ENCODE data around the gene SHC3.

SHC3 gene

DNA sequence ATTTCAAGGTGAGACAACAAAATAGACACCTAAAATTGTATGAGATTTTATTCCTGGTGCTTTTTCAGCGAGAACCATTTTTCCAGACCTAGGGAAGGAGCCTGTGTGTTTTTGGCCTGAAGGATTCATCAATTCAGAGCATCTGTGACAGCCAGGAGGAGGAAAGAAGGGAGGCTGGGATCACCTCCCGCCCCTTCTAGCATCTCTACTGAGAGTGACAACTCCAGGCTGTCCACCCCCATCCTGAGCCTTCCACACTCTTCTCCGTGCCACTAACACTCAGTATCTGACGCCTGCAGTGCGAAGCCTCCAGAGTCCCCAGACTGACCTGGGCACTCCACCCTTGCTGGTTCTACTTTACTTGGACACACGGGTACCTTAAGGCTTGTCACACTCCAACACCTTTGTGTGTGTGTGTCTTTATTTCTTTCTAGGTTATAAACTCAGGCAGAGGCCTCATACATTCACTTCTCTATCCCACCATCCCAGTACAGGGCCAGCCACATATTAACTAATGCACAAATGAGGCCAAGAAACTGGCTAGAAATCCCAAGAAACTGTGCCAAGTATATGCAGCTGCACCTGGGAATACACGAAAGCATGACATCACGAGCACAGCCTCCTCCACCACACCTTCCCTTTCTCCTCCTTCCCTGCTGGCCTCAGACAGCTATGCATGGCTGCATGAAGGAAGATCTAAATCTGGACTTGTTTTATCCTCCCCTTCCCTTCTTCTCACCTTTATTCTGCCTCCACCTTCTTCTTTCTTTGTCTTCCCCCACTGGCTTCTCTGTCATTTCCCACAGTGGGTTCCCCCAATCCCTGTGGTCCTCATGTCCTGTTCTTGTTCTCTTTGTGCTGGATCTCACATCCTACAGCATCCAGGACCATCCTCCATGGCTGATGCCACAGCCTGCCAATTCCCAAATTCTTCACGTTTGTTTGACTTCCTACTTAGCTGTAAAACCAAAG lies 171.3 kb downstream of the SHC3 start:
- in situ Hi-C loops (cut with MboI; ENCODE audit: low sequenced_read_pairs) = no loop called here

DNA sequence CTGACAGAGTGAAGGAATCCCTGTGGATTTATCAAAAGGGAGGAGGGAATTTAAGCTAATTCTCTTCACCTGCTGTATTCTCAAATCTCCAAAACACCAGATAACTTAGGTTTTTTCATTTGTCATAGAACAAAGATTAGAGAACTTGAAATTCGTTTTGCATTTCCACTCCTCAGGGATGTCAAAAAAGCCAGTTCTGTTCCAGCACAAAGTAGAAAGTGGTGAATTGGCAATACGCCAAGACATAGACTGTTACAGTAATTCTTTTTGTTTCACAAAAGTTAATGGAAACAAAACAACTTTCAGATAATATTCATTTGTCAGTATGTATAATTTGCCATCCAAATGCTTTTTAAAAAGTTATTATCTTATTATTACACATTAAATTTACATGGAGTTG lies 172.4 kb downstream of the SHC3 start:
- in situ Hi-C loops (cut with MboI; ENCODE audit: low sequenced_read_pairs) = no loop called here

DNA sequence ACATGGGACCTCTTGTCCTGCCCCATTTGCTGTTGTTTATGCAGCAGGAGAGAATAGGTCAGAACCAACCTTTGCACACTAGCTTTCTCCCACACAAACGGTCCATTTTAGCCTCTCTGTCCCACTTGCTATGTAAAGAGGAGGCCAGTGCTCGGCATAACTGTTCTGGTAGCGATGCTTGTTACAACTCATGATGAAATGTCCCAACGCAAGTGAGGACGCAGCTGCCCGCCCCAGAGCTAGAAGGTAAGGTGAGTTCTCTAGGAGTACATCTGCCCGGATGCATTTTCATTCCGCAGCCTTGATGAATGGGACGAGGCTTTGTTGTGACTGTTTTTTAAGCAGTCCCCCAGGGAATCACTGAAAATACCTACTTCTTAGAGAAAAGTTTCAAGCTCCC lies 173.3 kb downstream of the SHC3 start:
- in situ Hi-C loops (cut with MboI; ENCODE audit: low sequenced_read_pairs) = no loop called here

DNA sequence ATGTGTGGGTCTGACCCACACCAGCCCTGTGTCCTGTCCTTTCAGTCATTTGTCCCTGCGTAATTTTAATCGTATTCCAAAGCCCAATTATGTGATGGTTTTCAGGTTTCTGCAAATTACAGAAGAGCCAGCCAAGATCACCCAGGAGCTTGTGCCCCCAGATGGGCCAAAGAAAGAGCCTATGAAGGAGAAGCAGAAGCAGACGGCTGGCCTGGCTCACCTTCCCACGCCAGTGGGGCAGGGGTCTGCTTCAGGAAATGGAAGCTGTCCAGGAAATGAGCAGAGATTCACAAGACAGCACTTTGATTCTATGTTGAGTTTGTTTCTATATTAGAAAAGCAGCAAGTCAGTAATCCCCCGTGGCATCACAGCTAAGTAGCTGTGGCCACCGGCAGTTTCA lies 175.6 kb downstream of the SHC3 start:
- in situ Hi-C loops (cut with MboI; ENCODE audit: low sequenced_read_pairs) = no loop called here

DNA sequence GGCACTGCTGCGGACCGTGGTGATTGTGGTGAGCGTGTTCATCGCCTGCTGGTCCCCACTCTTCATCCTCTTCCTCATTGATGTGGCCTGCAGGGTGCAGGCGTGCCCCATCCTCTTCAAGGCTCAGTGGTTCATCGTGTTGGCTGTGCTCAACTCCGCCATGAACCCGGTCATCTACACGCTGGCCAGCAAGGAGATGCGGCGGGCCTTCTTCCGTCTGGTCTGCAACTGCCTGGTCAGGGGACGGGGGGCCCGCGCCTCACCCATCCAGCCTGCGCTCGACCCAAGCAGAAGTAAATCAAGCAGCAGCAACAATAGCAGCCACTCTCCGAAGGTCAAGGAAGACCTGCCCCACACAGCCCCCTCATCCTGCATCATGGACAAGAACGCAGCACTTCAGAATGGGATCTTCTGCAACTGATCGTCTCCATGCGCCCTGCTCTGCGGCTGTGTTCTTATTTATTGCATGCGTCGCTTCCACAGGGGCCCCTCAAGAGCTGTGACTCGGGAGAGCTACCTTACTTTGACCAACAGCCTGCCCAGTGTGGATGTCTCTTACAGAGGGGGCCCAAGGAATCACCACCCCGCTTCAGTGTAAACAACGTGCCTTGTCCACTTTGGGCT lies 176.6 kb downstream of the SHC3 start:
- in situ Hi-C loops (cut with MboI; ENCODE audit: low sequenced_read_pairs) = no loop called here

DNA sequence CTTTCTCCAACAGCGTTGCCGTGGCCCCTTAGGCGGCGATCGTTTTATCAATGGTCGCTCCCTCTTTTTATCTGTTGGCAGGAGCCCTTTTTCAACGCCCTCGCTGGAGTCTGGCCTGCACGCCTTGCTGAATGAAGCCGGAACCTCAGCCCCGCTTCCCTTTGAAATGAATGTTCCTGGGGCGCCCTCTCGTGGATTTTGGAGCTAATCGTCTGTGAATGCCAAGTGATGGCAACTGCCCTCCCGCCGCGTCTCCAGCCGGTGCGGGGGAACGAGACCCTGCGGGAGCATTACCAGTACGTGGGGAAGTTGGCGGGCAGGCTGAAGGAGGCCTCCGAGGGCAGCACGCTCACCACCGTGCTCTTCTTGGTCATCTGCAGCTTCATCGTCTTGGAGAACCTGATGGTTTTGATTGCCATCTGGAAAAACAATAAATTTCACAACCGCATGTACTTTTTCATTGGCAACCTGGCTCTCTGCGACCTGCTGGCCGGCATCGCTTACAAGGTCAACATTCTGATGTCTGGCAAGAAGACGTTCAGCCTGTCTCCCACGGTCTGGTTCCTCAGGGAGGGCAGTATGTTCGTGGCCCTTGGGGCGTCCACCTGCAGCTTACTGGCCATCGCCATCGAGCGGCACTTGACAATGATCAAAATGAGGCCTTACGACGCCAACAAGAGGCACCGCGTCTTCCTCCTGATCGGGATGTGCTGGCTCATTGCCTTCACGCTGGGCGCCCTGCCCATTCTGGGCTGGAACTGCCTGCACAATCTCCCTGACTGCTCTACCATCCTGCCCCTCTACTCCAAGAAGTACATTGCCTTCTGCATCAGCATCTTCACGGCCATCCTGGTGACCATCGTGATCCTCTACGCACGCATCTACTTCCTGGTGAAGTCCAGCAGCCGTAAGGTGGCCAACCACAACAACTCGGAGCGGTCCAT lies 177.4 kb downstream of the SHC3 start:
- in situ Hi-C loops (cut with MboI; ENCODE audit: low sequenced_read_pairs) = no loop called here

DNA sequence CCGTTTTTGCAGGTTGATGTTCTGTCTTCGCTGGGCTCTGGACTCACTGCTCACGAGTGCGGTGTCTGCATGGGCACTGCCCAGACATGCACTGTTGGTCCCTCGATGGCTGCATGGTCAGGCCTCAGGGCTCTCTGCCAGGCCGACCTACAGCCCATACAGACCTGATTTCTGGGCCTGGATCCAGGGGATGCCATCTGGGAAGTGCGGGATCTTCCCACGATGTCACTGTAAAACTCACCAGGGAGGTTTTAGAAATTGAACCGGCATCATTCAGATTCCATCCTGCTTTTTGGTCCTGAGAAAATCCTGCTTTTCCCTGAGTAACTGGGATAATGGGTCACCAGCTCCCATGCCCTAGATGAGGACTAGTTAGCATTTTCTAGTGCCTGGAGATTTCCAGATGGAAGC lies 178.2 kb downstream of the SHC3 start:
- in situ Hi-C loops (cut with MboI; ENCODE audit: low sequenced_read_pairs) = no loop called here

DNA sequence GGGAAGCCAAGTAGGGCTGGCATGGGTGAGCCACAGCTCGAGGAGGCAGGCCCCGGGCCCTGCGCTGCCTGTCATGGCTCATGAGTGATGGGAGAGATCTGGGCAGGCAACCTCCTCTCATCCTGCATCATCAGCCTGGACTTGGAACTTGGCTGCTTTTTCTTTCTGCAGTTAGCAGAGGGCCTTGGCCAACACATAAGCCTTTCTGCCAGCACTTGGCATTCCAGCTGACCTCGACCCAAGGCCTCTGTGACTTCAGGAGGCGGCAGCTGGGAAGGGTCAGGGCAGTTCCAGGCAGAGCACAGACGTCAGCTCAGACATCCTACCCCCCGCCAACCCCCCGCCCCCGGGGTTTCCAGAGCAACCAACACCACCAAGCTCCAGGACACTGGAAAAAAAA lies 179.7 kb downstream of the SHC3 start:
- in situ Hi-C loops (cut with MboI; ENCODE audit: low sequenced_read_pairs) = no loop called here

DNA sequence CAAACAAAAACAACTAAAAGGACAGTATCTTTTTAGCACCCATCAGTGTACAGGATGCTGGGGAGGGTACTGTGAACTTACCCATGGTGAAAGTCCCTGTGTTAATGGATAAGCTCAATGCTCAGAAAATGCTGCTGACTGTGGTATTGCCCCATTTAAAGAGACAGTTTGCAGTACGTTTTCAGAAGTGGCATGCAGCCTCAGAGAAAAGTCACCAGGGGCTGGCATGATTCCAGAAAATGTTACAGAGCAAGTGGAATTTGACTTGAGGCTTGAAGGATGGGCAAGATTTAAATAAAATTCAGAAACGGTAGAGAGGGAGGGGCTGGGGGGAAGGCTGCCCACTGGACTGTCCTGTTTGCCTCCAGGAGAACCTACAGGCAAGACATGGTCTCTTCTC lies 180.1 kb downstream of the SHC3 start:
- in situ Hi-C loops (cut with MboI; ENCODE audit: low sequenced_read_pairs) = no loop called here

DNA sequence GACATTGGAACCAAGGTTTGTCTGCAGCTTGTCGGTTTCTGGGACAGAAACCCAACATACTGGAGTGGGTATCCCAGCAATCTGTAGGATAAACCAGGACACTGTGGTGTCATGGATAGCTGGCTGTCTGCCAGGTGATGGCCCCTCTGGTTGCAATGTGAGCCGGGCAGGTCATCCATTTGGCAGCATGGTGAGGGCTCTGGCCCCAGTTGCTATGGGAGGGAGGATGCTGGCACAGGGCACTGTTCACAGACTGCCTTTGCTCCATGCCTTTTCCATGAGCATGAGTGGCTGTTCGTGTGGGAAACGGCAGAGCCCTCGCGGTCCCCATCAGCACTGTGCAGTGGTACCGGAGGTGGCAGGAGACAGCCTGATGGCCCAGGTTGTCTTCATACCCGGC lies 181.0 kb downstream of the SHC3 start:
- in situ Hi-C loops (cut with MboI; ENCODE audit: low sequenced_read_pairs) = no loop called here

DNA sequence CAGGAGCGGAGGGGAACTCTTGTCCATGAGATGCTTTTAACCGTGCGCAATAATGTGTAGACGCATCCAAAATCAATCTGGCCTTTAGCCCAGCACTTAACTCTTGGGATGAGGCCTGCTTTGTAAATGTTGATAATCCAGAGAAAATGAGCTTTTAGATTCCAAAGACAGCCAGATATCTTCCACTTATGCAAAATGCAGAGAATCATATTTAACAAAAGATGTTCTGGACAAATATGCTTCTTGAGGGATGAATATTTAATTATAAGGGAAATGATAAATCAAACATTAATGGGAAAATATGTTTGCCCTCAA lies 181.7 kb downstream of the SHC3 start:
- in situ Hi-C loops (cut with MboI; ENCODE audit: low sequenced_read_pairs) = no loop called here

DNA sequence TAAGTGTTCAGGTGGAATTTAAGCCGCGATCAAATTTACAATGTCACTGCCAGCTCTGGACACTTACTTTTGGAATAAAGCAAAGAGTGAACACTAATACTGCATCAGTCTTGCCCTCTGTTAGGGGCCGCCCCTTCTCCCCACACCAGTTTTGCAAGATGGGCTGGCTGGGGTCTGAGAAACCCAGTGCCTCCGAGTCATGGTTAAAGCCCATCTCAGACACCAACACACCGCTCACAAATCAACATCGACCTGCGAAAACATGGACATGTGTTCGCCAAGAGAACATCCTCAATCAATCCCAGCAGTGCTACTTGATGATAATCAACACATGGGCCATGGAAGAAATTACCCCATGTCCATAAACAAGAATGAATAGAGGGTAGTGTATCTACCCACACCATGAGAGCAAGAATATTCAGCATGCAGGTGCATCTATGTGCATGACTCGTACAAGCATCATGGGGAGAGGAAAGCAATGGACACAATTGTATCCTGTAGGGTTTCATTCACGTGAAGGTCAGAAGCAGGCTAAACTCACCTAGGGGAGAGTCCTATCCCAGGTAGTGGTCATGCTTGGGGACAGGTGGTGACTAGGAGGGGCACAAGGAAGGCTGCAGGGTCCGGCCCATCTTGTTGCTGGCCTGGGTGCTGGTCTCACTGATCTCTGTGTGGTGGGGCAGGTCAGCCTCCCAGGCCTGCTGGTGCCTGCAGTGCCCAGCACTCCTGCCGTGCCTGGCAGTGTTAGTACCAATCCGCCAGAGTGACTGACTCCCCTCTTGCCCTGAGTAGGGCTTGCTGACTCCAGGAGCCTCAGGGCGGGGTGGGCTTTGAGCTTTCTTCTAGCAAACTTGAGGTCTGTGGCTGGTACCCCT lies 182.3 kb downstream of the SHC3 start:
- in situ Hi-C loops (cut with MboI; ENCODE audit: low sequenced_read_pairs) = no loop called here

DNA sequence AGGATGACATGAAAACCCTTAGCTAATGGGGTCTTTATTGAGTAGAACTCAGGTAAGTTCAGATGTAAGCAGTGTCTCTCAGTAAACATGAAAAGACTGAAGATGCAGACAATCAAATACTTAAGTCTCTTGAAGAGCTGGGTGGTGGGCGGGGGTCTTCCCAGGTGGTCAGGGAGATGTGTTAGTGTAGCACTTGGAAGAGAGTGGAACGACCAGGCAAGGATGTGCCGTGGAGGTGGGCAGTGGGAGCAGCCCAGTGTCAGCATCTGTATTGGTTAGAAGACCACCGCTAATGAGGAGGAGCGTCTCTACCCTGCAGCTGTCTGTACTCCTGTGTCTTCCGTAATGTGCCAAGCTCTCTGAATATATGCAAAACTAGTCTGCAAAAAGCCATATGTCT lies 183.0 kb downstream of the SHC3 start:
- in situ Hi-C loops (cut with MboI; ENCODE audit: low sequenced_read_pairs) = no loop called here

DNA sequence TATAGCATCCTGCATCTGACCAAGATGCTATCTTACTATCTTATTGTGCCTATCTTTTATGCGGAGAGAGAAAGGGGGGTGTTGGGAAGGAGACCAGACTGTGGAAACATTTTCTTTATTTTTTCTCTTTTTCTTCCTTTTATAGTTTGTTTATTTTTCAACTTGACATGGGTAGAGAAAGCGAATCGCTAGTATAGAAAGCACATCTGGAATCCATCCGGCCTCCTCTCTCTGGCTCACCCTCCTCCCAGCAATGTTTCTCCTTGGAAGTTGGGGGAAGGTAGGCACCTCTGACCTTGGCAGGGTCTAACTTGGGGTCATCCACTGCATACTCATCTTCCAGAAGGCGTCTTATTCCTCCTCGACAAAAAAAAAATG lies 183.4 kb downstream of the SHC3 start:
- in situ Hi-C loops (cut with MboI; ENCODE audit: low sequenced_read_pairs) = no loop called here

DNA sequence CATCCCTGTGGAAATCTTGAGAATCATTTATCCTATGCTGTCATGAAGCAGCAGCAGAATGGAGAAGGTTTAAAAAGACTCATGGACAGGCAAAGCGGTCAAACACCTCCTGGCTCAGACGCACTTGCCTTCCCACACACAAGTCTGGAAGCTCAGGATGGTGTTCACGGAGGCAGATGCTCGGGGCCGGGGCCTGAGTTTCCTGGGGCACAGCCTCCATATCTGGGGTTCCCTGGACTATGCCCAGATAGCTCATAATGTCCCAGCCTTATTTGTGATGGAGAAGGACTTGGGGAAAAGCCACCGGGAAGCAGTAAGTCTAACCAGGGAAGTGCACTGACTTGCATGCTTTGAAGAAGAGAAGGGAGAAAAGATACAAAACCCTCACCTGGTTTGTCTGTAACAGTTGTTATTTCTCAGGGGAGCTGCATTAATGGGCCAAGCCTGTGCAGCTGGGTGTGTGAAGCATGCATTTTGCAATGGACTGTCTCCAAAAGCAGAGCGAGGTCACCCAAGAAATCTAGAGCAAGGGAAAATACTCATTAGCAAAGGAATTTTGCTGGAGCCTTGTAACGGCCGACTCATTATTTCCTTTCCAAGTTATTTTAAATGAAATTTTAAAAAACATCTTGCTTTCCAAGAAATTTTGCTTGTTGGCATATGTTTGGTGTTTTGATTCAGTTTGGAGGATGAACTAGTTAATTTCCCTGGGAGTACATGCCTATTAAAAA lies 184.0 kb downstream of the SHC3 start:
- in situ Hi-C loops (cut with MboI; ENCODE audit: low sequenced_read_pairs) = no loop called here

DNA sequence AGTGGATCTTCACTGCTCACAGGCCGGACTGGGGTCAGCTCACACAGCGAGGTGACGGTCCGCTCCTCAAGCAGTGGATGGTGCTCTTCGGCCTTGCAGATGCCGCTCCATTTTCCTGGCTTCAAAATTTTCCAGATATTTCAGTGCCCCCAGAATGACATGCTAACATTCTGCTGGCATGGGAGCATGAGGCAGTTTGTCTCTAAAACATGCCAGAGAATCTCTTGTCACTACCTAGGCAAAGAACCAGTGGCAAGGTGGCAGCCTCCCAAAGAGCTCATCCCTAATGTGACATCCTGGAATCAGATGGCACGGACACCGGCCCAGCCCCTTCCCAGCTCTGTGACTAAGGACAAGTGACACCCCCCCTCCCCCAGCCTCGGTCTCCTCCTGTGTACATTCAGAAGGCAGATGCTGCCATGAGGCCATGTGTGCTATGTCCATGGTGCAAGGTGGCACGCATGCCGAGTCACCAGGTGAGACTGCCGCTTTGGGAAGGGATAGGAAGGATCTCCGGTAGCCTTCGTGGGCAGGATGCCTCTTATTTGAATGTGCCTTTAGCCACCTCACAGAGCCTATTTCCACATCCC lies 184.7 kb downstream of the SHC3 start:
- in situ Hi-C loops (cut with MboI; ENCODE audit: low sequenced_read_pairs) = no loop called here

DNA sequence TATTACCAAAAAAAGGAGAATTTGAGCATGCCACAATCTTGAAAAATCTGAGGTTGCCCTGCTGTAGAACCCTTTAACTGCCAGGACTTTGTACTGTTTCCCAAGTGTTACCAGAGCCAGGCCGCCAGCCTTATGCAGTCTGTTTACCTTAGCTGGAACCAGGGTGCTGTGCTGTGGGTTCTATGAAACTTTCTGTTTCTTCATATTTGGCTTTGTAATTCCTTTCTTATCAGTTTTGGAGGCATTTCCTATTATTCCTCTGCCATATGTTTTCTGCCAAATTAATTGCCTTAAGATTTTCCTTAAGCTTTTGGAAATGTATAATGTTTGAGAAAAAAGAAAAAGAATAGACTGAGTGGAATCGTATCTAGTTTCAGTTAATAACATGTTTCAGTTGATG lies 185.3 kb downstream of the SHC3 start:
- in situ Hi-C loops (cut with MboI; ENCODE audit: low sequenced_read_pairs) = no loop called here

DNA sequence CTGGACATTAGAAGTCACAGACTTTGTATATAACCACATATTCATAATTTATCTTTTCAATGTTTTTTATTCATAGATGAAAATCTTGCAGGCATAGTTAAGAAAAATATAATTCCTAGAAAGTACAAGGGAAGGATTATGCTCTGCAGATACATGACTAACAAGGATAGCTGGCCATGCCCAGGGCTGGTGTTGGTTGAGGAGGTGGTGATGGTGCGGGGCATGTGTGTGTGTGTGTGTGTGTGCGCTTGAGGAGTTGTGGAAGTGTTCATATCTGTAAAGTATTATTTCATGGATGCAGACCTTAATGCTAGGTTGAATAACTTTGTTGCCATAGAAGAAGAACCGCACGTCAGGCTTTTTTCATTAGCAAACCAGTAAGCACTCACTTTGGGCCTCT lies 186.1 kb downstream of the SHC3 start:
- in situ Hi-C loops (cut with MboI; ENCODE audit: low sequenced_read_pairs) = no loop called here
